ENCODE measurements around the gene PATJ. TPM values are rescaled to one million over a fixed set of nuclear protein-coding genes. Genes with fewer than 3 reads are reported as not detected.

Gene PATJ
- total RNA-seq = 12.6 and 15.0 TPM in 2 replicates

GRCh38 chr1:61741711-61742619 is at the start of gene PATJ:
TSS of gene PATJ (plus strand) at chr1:61742480. CDS start at chr1:61762893, 20,413 bp downstream.

DNA sequence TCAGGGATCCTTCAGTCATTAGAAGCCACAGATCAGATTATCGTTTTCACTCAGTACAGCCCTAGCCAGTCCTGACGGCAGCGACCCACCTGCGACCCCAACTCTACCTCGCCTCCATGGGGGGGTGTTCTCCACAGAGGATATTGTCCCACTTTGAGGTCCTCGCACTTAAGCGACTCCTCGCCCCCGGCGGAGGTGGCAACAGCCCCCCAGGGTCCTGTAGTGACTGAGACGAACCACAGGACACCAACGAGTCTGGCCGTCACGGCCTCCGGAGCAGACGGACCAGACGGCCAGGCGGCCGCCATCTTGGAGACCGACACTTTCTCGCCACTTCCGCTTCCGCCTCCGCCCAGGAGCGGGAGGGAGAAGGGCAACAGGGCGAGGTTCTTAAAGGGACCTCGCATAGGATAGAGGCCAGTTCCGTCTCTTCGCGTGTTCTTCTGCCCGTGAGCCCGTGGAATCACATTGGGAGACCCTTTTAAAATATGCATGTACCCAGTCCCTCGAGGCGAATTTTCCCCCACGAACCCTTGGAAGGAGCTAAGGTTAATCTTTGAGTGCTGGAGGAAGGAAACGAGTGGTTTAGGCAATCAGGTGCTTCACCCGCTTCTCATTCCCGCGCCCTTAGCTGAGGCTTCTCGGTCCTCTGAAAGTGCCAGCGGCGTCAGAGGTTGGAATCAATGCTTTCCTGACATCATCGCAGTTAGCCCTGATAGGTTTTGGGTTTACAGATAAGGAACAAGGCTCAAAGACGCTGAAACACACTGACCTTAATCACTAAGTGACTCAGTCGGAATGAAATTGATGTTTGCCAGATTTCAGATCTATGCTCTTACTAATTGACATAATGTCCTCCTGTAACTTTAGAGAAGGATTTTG is 17.2 kb upstream of the PATJ start, which contains the start of gene TM2D1:
Gene TM2D1 (minus strand): TSS at position 329 of the 882 bp plus-strand sequence. CDS start 21 bp downstream, at position 308.

GRCh38 chr1:62194651-62195544 is 452.6 kb downstream of the PATJ start, which contains the start of gene L1TD1:
TSS of gene L1TD1 (plus strand) at chr1:62194849. CDS start at chr1:62206629, 11,780 bp downstream.

Small RNAs within 50 kb of the gene (small RNA-seq; reads per million reads assigned to genes)
- gene LAMTOR5P1 (not detected), gene MIR3116-1 (not detected), gene RN7SL180P (not detected), gene RNU6-1177P (not detected), gene RNU6-414P (not detected)

Other genes with a start within 250 kb of the PATJ start
- gene TM2D1, start 17.3 kb upstream of the PATJ start, total RNA-seq = 49.4 and 49.9 TPM in 2 replicates

All from articular chondrocyte of knee joint (primary cell).